Subcutaneous preadipocyte (primary cell): ENCODE results near the gene AGER. TPM values are rescaled to one million over a fixed set of nuclear protein-coding genes. Genes with fewer than 3 reads are reported as not detected.

Experiments used
- small RNA-seq: library from RNA; depleted of rRNA; stranded (forward); fragments of <200 nt; gene quantifications from one replicate; pipeline ENCODE3, GENCODE V24; 2012
- total RNA-seq: library from RNA; depleted of rRNA; stranded (reverse); fragments of >200 nt; gene quantifications from 2 replicates; pipeline ENCODE4 v1.2.3, GENCODE V29; 2012

Gene AGER
- total RNA-seq: 0.20 and 1.1 TPM in 2 replicates

DNA sequence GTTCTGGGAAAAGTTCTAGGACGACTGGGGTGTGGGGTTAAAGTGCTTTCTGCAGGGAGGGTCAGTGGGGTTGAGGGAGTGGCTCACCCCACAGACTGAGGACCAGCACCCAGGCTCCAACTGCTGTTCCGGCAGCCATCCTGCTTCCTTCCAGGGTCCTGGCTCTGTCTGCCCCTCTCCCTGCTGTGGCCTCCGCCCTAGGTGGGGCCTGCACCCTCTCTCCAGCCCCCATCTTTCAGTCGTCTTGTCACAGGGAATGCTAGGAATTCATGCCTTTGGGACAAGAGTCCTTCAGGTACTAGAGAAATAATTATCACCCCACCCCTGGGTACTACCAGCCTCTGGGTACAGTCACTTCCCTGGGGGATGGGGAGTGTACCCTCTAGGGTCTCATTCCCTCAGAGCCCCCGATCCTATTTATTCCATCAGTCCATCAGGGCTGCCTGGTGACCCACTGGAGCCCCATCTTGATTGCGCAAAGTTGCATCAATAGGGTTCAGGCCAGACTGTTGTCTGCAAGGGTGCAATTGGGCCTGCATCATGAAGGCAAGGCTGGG, at the start of gene AGER:
Gene AGER (minus strand): TSS at position 170 of the 557 bp plus-strand sequence. CDS start 31 bp downstream, at position 139.

DNA sequence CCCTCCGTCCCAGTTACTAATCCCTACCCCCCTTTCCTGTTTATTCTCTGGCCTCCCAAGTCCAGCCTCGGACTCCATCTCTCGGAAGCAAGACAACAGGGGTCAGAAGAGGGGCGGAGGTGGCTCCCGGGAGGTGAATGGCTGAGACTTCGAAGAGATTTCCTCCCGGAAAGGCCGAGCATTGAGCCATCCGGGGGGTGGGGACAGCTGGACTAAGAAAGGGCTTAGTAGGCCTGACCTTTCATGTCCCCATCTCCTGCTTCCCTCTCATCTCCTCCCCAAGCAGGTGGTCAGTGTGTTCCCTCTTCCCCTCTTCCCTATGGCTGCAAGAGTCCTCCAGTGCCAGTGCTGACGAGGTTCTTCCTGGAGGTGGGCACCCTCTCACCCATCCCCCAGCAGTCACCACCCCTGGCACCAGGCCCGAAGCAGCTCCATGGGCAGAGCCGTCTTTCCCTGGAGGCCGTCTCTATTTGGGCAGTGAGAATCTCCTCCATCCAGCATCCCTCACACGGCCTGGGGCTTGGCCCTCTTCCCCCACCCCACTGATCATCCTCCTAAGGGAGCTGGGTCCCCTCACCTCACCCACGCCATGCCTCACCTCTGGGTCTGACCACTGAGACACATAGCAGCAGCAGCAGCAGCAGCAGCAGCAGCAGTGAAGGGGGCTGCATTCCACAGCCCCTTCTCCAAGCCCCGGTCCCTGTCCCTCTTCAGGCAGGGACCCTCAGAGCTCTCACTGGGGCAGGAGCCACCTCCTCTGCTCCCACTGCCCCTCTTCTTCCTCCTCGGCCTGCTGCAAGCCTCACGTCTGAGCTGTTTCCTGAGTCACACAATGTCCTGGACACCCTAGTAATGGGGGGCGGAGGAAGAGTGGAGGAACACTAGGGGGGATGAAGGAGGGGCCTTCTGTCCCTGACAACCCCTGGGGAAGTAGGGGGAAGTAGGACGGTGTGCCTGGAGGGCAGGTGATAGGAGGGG, 39.5 kb upstream of the AGER start, which contains the start of gene NOTCH4:
Gene NOTCH4 (minus strand): TSS at position 810 of the 978 bp plus-strand sequence. CDS start 139 bp downstream, at position 671.

DNA sequence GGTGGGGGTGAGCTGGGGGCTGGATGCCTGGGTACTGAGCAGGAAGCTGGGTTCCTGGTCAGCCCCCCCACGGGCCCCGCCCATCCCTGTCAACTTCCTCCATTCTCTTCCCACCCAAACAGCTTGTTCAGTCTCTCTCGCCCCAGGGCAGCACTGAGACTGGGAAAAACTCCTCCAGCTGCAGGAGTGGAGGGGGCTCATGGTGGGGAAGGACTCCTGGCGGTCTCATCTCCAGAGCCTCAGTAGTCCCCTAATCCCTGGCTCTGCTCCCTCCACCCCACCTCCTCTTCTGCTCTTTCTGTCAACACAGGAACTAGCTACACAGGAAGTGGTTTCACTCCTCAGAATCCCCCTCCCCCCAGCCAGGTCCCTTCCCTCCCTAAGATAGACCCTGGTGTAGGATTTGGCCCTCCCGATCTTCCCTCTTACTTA, 8.6 kb upstream of the AGER start, which contains the start of gene GPSM3:
Gene GPSM3 (minus strand): TSS at position 36 of the 432 bp plus-strand sequence. CDS start 130 bp downstream, outside the sequence.

DNA sequence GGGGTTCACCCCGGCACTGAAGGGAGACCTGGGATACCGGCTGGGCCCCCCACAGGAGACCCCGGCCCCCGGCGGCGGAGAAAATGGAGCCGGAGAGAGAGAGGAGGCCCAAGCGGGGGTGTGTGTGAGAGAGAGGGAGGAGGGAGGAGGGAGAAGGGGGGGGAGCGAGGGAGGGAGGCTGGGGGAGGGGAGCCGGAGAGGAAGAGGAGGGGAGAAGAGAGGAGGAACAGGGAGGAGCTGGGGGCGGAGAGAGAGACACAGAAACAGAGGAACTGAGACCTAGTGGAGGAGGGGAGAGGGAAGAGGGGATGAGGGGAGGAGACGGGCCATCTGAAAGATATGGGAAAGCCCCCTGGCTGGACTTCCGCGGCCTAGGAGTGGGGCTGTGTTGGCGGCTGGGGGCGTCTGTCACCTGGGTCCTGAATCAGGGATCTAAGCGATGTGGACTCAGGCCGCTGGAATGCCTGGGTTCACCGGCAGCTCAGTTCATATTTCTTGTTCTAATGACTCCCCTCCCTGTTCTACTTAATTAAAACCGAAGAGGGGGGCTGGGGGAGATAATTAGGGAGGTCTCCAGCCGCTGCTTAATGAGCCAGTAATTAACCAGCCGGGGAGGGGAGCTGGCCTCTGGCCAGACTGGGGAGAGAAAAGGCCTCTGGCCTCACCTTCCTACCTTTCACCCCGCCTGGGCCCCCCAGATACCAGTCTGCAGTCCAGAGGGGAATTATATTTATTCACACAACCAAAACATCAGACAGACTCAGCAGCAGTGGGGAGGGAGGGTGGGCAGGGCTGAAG, 6.2 kb upstream of the AGER start, which contains the start of gene PBX2:
Gene PBX2 (minus strand): TSS at position 149 of the 798 bp plus-strand sequence. CDS start 287 bp downstream, outside the sequence.

DNA sequence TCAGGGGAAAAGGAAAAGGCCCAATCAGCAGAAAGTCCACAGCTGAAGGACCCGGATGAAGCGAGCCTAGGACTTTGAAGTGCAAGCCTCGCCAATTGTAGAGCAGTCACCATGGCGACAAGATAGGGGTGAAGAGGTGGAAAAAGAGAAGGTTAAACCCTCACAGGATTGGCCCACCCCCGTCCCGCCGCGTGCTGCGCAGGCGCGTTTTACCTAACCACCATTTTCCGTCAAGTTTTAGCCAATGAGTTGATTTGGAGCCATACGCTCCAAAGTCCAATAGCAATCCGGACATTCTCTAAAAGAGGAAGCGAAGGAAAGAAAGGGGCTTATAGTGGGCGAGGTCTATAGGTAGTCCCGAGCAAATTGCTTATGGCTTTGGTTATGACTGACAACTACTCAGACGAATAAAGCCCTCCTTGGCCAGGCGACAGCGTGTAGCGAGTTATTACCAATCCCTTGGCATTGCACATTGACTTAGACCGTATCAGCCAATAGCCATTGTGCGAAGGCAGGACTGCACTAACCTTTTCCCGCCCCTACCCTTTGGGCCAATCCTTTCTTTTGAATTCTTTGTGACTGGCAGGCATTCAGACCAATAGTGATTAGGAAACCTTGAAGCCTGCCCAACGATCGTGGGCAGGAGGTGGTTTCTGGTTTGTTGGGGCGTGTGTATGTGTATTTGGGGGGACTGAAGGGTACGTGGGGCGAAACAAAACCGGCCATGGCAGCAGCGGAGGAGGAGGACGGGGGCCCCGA, 6.1 kb downstream of the AGER start, which contains the start of gene RNF5:
Gene RNF5 (plus strand): TSS at position 618 of the 759 bp plus-strand sequence. CDS start 107 bp downstream, at position 725.

DNA sequence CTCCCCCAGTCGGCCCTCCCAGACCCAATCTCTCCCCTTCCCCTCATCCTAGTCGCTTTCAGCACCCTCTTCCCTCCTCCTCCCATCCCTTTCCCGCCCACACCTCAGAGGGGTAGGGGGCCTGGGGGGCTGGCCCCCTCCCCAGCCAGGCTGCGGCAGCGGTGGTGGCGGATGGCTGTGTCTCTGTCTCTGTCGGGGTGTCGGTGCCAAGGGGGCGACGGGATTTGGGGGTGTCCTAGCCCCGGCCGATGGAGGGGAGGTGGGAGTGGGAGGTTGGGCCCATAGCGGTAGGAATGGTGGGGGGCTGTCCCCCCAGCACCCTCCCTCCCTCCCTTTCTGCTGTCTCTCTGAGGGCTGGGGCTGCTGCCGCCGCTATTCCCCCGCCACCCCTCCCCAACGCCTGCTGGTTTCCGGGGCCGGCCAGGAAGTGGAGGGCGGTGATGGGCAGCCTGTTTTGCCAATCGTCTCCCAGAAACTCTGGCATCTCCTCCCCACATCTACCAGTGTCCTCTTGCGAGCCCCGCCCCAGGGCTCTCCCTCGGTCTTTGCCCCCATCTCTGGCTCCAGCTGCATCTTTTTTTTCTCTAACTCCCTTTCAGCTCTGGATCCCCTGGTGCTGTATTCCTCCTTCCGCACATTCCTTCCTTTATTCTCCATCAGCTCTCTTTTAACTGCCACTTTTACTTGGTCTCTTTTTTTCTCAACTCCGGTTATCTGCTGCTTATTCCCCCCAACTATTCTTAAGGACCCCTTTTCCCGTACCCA, 8.2 kb downstream of the AGER start, which contains the start of gene AGPAT1:
Gene AGPAT1 (minus strand): TSS at position 374 of the 765 bp plus-strand sequence. CDS start 4,588 bp downstream, outside the sequence.

DNA sequence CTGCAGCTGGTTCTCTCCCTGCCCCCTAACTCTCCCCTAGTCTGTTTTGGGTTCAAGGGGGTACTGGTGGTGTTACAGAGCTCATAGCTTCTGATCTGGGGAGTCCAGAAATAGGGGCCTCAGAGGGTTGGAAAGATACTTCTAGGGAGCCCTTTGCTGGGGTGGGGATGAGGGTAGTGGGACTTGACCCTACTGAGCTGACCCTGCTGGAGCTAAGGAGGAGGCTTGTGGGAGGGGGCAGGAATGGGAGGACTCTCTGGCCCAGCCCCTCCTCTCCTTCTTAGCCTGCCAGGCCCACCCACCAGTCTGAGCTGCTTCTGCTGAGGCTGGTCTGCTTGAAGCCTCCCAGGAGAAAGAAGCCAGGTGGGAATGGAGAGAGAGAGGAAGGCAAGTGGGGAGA, 19.8 kb downstream of the AGER start, which contains the start of gene EGFL8:
Gene EGFL8 (plus strand): TSS at position 301 of the 400 bp plus-strand sequence. CDS start 1,571 bp downstream, outside the sequence.

DNA sequence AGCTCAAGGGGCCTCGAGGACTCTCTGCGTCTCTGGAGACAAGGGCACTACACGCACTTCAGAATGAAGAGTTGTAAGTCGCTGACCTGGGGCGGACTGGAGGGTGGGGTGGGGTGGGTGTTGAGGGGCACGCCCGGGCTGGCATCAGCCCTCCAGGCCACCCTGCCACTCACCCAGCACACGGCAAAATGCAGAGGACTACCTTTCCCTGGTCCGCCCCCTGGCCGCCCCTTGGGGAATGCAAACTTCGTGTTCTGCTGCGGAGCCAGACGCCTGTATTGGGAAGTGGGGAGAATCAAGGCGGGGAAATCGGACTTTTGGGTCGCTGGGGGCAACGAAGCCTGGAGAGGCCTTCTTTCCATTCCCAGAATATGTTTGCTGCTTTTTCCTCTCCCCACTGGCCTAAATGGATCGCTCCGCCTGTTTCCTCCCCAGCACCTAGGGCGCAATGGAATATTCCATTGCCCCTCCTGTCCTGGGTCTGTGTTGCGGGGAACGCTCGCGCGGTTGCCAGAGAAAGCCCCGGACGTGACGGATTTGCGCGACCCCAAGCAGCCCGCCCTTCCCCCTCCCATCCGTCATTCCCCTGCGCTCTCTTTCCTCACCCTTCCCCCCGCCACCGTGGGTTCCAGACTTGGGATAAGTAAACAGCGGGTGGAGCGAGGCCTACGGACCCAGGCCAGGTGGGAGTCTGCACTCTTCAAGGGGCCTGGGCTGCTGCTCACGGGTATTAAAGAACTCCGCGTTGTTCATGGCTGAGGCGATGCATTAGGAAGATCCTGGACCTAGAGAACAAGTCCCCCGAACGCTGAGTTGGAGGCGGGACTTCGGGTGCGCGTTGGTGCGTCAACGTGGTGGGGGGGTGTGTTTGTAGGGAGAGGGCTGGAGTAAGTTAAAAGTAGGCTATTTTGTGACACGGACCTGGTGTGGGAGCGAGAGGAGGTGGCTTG, 30.2 kb downstream of the AGER start, which contains the start of gene PPT2:
Gene PPT2 (plus strand): TSS at position 578 of the 950 bp plus-strand sequence. CDS start 454 bp downstream, outside the sequence.

DNA sequence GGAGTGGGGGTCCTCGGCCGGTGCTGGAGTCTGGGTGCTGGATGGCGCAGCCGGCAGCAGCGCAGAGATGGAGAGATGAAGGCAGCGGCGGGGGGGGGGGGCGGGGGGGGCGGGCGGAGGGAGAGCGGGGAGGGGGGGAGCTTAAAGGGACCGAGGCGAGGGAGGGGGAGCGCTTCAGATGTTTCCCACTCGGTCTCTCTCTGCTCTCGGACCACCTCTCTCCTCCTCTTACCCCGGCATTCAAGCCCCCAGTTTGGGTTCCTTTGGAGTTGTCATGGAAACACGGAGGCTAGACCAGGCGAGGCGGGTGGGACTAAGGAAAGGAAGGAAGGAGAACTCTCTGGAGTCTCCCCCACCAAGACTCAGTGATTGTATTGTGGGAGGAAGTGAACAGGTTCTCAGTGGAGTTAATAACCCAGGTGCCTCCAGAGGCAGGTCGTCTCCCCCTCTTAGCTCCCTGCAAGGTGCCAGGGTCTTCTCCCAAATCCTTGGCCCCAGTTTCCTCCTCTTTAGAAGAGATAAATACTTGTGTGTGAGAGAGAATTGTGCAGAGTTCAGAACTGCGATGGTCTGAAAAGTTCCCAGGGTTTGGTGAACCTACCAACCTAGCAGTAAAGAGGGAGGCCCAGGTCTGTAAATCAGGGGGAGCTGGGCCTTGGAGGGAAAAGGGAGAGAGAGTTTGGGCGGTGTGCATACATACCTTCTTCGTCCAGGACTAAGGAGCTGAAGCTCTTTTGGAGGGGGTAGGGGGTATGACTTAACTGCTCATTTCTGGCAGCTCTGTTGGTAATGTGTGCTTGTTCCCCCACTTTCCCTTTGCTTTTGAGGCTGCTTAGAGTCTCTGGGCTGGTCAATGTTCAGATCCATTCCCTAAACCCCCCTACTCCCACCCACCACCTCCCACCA, 31.9 kb downstream of the AGER start, which contains the start of gene PRRT1:
Gene PRRT1 (minus strand): TSS at position 77 of the 906 bp plus-strand sequence. CDS start 112 bp downstream, outside the sequence.

Small RNA genes within 50 kb of the gene (small RNA-seq; reads per million reads assigned to genes)
- gene AL662884.1 (not detected), gene MIR6833 (not detected)

Other genes with a start within 250 kb of the AGER start
- gene CFB, start 238.2 kb downstream of the AGER start, total RNA-seq: 6.3 and 10.7 TPM in 2 replicates
- gene NELFE, start 225.3 kb downstream of the AGER start, total RNA-seq: 97.9 and 114 TPM in 2 replicates
- 55.5 and 55.7 TPM in 2 replicates for gene SKIC2, start 225.1 kb downstream of the AGER start, total RNA-seq
- 13.5 and 15.1 TPM in 2 replicates for gene DXO, start 212.1 kb downstream of the AGER start, total RNA-seq
- gene C4A, start 202.2 kb downstream of the AGER start, total RNA-seq: 1.4 and 2.6 TPM in 2 replicates
- gene C4B, start 169.5 kb downstream of the AGER start, total RNA-seq: 1.4 and 1.5 TPM in 2 replicates
- gene CYP21A2, start 145.8 kb downstream of the AGER start, total RNA-seq: under 0.01 TPM in 1 of 2 replicates, not detected in the other
- 99.6 and 179 TPM in 2 replicates for gene TNXB, start 74.9 kb downstream of the AGER start, total RNA-seq
- 19.5 and 23.3 TPM in 2 replicates for gene ATF6B, start 56.0 kb downstream of the AGER start, total RNA-seq
- 6.6 and 7.3 TPM in 2 replicates for gene FKBPL, start 54.0 kb downstream of the AGER start, total RNA-seq
- gene PRRT1, start 32.3 kb downstream of the AGER start, total RNA-seq: under 0.01 and 0.20 TPM in 2 replicates
- 9.6 and 10.6 TPM in 2 replicates for gene PPT2, start 30.1 kb downstream of the AGER start, total RNA-seq
- 0.73 and 1.4 TPM in 2 replicates for gene EGFL8, start 19.7 kb downstream of the AGER start, total RNA-seq
- 26.5 and 29.1 TPM in 2 replicates for gene AGPAT1, start 8.2 kb downstream of the AGER start, total RNA-seq
- 15.1 and 18.8 TPM in 2 replicates for gene RNF5, start 5.8 kb downstream of the AGER start, total RNA-seq
- 21.3 and 28.7 TPM in 2 replicates for gene PBX2, start 5.9 kb upstream of the AGER start, total RNA-seq
- gene GPSM3, start 8.4 kb upstream of the AGER start, total RNA-seq: 1.1 and 1.4 TPM in 2 replicates
- gene NOTCH4, start 39.8 kb upstream of the AGER start, total RNA-seq: 0.59 and 0.73 TPM in 2 replicates
- gene TSBP1, start 187.7 kb upstream of the AGER start, total RNA-seq: not detected in 2 replicates
- not detected in 2 replicates for gene BTNL2, start 222.9 kb upstream of the AGER start, total RNA-seq